Measurements from ENCODE around the gene GDAP1L1. TPM values are rescaled to one million over a fixed set of nuclear protein-coding genes. Genes with fewer than 3 reads are reported as not detected.
A peak's percentile ranks its signal among the peaks of the same experiment; 100 is the strongest.
"Not testable (repeated sequence)": the region's sequence is repeated elsewhere in the genome, so short reads cannot be mapped to it uniquely, and the experiment has no call there.

The GDAP1L1 gene
- total RNA-seq, 1 donor from 2014 or later: 0.40 TPM

DNA sequence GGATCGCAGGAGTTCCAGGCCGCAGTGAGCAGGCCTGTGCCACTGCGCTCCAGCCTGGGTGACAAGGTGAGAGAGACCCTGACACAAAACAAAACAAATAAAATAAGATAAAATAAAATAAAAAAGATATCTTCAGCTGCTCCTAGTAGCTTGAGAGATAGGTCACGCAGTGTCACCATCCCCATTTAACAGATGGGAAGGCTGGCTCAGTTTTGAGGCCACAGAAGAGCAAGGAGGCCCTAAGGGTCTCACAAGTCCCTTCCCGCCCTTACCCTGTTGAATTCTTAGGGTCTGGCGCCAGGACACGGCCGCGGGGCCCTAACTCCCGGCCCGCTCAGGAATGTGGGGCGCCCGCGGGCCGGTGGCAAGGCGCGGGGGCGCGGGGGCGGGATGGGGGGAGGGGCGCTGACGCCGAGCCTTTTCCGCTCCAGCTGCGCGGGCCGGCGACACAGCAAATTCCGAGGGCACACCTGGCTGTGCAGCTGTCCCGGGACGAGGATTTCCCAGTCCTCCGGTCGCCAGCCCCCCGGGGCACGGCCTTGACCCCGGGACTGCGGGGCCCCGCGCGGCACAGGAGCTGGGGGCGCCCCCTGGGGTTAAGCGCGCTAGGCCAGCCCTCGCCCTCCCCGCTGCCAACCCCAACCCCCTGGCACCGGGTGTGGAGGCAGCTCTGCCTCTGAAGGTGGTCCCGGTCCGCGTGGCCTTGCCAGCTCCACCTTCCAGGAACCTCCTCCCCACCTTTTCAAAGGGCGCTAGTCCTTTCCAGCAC, 79.5 kb downstream of the GDAP1L1 start:
- Mint-ChIP-seq H3K4me1 (peaks cover 3% of the 10 kb centered on the region), H3K27me3 (ENCODE audit: low read depth) (no peaks in the 10 kb centered on the region), H3K9me3 (no peaks in the 10 kb centered on the region), H3K27ac (no peak overlapping the region), H3K4me3 (peak overlapping the region; percentile 28), H3K36me3 (no peaks in the 10 kb centered on the region)
- no peak for DNase-seq (ENCODE audit: low spot score in 2 of 2, unreplicated experiment in 2 of 2)
- TF ChIP-seq, protein P1, sequence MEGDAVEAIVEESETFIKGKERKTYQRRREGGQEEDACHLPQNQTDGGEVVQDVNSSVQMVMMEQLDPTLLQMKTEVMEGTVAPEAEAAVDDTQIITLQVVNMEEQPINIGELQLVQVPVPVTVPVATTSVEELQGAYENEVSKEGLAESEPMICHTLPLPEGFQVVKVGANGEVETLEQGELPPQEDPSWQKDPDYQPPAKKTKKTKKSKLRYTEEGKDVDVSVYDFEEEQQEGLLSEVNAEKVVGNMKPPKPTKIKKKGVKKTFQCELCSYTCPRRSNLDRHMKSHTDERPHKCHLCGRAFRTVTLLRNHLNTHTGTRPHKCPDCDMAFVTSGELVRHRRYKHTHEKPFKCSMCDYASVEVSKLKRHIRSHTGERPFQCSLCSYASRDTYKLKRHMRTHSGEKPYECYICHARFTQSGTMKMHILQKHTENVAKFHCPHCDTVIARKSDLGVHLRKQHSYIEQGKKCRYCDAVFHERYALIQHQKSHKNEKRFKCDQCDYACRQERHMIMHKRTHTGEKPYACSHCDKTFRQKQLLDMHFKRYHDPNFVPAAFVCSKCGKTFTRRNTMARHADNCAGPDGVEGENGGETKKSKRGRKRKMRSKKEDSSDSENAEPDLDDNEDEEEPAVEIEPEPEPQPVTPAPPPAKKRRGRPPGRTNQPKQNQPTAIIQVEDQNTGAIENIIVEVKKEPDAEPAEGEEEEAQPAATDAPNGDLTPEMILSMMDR (IDR thresholded peaks at IDR 0.05; ENCODE audit: unreplicated experiment): no peak

GRCh38 chr20:44327748-44328147, 80.6 kb downstream of the GDAP1L1 start:
- H3K4me1 Mint-ChIP-seq; DNase-seq (ENCODE audit: low spot score in 2 of 2, unreplicated experiment in 2 of 2); H3K27me3 Mint-ChIP-seq (ENCODE audit: low read depth); H3K27ac Mint-ChIP-seq; H3K4me3 Mint-ChIP-seq; H3K36me3 Mint-ChIP-seq; H3K9me3 Mint-ChIP-seq: not testable (repeated sequence)

- H3K4me3 Mint-ChIP-seq: no peak overlapping the region
- no peak overlapping the region for H3K27ac Mint-ChIP-seq
- no peaks in the 10 kb centered on the region for H3K9me3 Mint-ChIP-seq
- TF ChIP-seq, protein P1 (IDR thresholded peaks at IDR 0.05; ENCODE audit: unreplicated experiment): no peak
- peaks cover 3% of the 10 kb centered on the region for H3K4me1 Mint-ChIP-seq
- H3K36me3 Mint-ChIP-seq: no peaks in the 10 kb centered on the region
- DNase-seq (ENCODE audit: low spot score in 2 of 2, unreplicated experiment in 2 of 2): no peak
- no peaks in the 10 kb centered on the region for H3K27me3 Mint-ChIP-seq (ENCODE audit: low read depth)
Observed at GRCh38 chr20:44328428-44328827, 81.3 kb downstream of the GDAP1L1 start.

Other genes with a start within 250 kb of the GDAP1L1 start
- 3.4 to 4.2 TPM (median 3.5 TPM) in 3 replicates for gene JPH2, start 60.1 kb upstream of the GDAP1L1 start, total RNA-seq
- 31.3 to 31.7 TPM (median 31.5 TPM) in 3 replicates for gene OSER1, start 36.5 kb upstream of the GDAP1L1 start, total RNA-seq
- 3.6 to 4.2 TPM (median 3.6 TPM) in 3 replicates for gene FITM2, start 63.9 kb downstream of the GDAP1L1 start, total RNA-seq
- gene R3HDML, start 89.7 kb downstream of the GDAP1L1 start, total RNA-seq: not detected in 3 replicates
- 0.09 to 0.20 TPM (median 0.13 TPM) in 3 replicates for gene HNF4A, start 108.4 kb downstream of the GDAP1L1 start, total RNA-seq
- gene TTPAL, start 228.6 kb downstream of the GDAP1L1 start, total RNA-seq: 20.5 to 22.5 TPM (median 22.4 TPM) in 3 replicates